HG02678 (cell line): ENCODE measurements around the gene RUVBL1.
A peak's percentile ranks its signal among the peaks of the same experiment; 100 is the strongest.

ENCODE experiments used
- ATAC-seq: cut with Tn5 transposase; IDR thresholded peaks from one replicate; pipeline ENCODE4 v1.9.1; 2021; ENCODE audit warnings: mild to moderate bottlenecking, moderate library complexity; ENCODE audit not compliant: unreplicated experiment

The RUVBL1 gene

DNA sequence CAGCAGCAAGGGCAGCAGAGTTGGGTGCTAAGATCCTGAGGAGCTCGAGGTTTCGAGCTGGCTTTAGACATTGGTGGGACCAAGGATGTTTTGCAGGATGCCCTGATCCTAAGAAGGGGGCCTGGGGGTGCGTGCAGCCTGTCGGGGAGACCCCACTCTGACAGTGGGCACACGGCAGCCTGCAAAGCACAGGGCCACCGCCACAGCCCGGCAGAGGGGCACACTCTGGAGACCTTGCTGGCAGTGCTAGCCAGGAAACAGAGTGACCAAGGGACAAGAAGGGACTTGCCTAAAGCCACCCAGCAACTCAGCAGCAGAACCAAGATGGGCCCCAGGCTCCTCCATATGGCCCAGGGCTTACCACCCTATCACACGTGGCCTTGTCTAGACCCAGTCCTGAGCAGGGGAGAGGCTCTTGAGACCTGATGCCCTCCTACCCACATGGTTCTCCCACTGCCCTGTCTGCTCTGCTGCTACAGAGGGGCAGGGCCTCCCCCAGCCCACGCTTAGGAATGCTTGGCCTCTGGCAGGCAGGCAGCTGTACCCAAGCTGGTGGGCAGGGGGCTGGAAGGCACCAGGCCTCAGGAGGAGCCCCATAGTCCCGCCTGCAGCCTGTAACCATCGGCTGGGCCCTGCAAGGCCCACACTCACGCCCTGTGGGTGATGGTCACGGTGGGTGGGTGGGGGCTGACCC is 52.6 kb downstream of the RUVBL1 start:
- ATAC-seq, result no peak

- no peak for ATAC-seq
These were observed 54.3 kb downstream of the RUVBL1 start for GRCh38 chr3:128069271-128069670.

DNA sequence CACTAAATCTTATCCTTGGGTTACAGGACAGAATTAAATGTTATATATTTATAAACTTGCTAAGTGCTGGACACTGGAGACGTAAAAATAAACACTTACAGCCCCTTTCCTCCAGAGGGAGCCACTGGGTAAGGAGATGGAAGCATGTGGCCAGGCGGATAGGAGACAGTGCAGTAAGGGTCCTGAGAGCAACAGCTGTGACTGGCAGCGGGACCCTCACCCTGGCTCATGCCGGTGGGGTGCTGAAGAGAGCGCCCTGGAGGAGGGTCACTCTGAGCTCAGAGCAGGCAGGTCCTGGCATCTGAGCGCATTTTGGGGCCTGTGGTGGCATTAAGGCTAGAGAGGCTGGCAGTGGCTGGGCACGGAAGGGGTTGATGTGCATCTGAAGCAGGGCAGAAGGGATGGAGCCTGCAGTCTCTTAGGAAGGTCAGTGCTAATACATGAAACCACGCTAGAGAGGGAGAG is 55.4 kb downstream of the RUVBL1 start:
- no peak for ATAC-seq

GRCh38 chr3:128067489-128067888 is 56.1 kb downstream of the RUVBL1 start:
- ATAC-seq, result no peak

DNA sequence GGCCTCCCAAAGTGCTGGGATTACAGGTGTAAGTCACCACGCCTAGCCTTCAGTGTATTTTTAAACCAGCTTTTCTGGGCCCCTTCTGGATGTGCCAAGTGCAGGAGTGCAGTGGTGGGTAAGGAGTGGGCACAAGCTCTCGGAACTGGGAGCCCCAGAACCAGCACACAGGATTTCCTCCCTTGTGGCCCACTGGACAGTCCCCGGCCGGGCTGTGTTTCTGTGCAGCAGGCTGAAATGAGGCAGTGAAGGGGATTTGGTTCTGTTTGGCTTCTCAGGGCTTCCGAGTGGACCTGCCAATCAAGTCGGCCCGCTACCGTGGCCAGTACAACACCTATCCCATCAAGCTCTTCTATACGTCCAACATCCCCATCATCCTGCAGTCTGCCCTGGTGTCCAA is 56.9 kb downstream of the RUVBL1 start:
- ATAC-seq, result no peak

GRCh38 chr3:128066114-128066513 is 57.5 kb downstream of the RUVBL1 start:
- no peak for ATAC-seq

GRCh38 chr3:128064962-128065361 is 58.6 kb downstream of the RUVBL1 start:
- no peak for ATAC-seq

- no peak for ATAC-seq
These were observed 59.7 kb downstream of the RUVBL1 start for GRCh38 chr3:128063865-128064264.

GRCh38 chr3:128062033-128062745 is 61.4 kb downstream of the RUVBL1 start:
- ATAC-seq, result no peak

- no peak for ATAC-seq
These were observed 62.9 kb downstream of the RUVBL1 start for GRCh38 chr3:128060473-128061381.

- no peak for ATAC-seq
These were observed 67.4 kb downstream of the RUVBL1 start for GRCh38 chr3:128056258-128056657.

- no peak for ATAC-seq
These were observed 69.2 kb downstream of the RUVBL1 start for GRCh38 chr3:128054367-128054766.

- ATAC-seq, result no peak
These were observed 70.0 kb downstream of the RUVBL1 start for GRCh38 chr3:128053614-128054013.

- no peak for ATAC-seq
These were observed 70.8 kb downstream of the RUVBL1 start for GRCh38 chr3:128052595-128053351.

- peak; percentile 95 for ATAC-seq
These were observed 71.6 kb downstream of the RUVBL1 start, which contains the start of gene SEC61A1 for GRCh38 chr3:128051837-128052594. SEC61A1 (plus strand) TSS chr3:128052437; CDS start chr3:128052553, 116 bp downstream.

DNA sequence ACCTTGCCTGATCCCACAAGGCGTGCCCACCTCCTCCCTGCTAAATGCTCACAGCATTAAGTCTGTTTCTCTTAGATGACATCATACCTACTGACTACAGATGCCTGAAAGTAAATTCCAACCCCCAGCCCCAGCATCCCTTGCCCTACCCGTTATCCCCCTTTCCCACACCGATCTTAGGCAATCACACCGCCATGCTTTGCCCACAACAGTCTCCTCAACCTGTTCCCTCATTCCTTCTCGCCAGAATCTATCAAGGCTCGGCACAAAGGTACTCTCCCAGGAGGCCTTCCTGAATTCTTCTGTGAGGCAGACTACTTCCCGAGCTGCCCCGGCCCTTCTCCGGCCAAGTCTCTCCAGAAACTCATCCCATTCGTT is 72.2 kb downstream of the RUVBL1 start:
- no peak for ATAC-seq

GRCh38 chr3:128050597-128050996 is 73.0 kb downstream of the RUVBL1 start:
- ATAC-seq, result no peak

DNA sequence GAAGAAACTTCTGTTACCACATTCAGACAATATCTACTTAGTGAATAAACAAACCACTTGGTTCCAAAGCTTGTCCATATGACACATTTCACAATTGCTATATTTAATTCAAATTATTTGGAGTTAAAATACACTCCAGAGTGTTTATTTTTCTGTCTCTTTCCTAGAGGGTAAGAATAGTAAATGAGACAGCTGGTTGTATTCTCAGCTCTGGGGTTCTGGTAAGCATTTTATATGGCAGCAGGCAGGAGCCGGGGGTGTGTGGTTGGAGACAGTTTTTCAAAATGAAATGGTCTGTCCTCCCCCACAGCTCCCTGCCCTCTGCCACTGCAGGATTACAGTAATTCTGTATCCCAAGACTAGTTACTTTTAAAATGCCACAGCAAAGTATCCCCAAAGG is 82.3 kb downstream of the RUVBL1 start:
- ATAC-seq, result no peak

- ATAC-seq, result no peak
These were observed 83.0 kb downstream of the RUVBL1 start for GRCh38 chr3:128040660-128041059.

- ATAC-seq, result no peak
These were observed 83.6 kb downstream of the RUVBL1 start for GRCh38 chr3:128040041-128040440.
